CD14-positive monocyte (primary cell): ENCODE results near the gene CXorf65. TPM values are rescaled to one million over a fixed set of nuclear protein-coding genes. Genes with fewer than 3 reads are reported as not detected.

Experiments
- DNase-seq, 3 donors: peaks; one replicate each; pipeline ENCODE4 v3.0.0-alpha.2; 2011 to 2022
- H2AFZ ChIP-seq: 2 replicates; pipeline ENCODE4 v1.6.0; 2012; ENCODE audit warnings: mild to moderate bottlenecking, low read depth, low read length, inconsistent platforms; ENCODE audit not compliant: insufficient read depth, poor library complexity, severe bottlenecking
- H3K27ac ChIP-seq, 2 donors: 1 replicate in 1 of 2; 2 replicates in 1 of 2; pipeline ENCODE4 v1.5.1; 2012 to 2013; ENCODE audit warnings: low read length in 2 of 2, control low read depth in 1 of 2, inconsistent platforms in 1 of 2, low read depth in 1 of 2, mild to moderate bottlenecking in 1 of 2
- H3K27me3 ChIP-seq, 2 donors: one replicate each; pipeline versions ENCODE4 v1.6.0 to v1.6.1; 2011 to 2013; ENCODE audit warnings: low read length in 2 of 2; ENCODE audit not compliant: control insufficient read depth in 2 of 2, insufficient read depth in 2 of 2
- H3K36me3 ChIP-seq, 2 donors: replicated peaks in 1 of 2; 1 replicate in 1 of 2; 2 replicates in 1 of 2; pipeline versions ENCODE4 v1.5.1 to v1.6.1; 2012 to 2013; ENCODE audit warnings: low read length in 2 of 2, control low read depth in 1 of 2, inconsistent platforms in 1 of 2, mild to moderate bottlenecking in 1 of 2; ENCODE audit not compliant: insufficient read depth in 2 of 2, control insufficient read depth in 1 of 2
- H3K4me1 ChIP-seq, 2 donors: 1 replicate in 1 of 2; 2 replicates in 1 of 2; pipeline versions ENCODE4 v1.5.1 to v1.6.1; 2012 to 2013; ENCODE audit warnings: low read length in 2 of 2, control low read depth in 1 of 2, inconsistent platforms in 1 of 2, mild to moderate bottlenecking in 1 of 2, moderate library complexity in 1 of 2; ENCODE audit not compliant: insufficient read depth in 2 of 2, control insufficient read depth in 1 of 2
- H3K4me2 ChIP-seq: replicated peaks from 2 replicates; pipeline ENCODE3; 2012; ENCODE audit warnings: low read length, moderate library complexity, mild to moderate bottlenecking; ENCODE audit not compliant: poor library complexity, severe bottlenecking; ENCODE audit errors: extremely low read depth
- H3K4me3 ChIP-seq, 3 experiments: fragments of 200-600 bp in 1 of 3; sonication (generic) in 1 of 3; replicated peaks in 1 of 3; 1 replicate in 2 of 3; 2 replicates in 1 of 3; pipeline ENCODE4 v1.5.1; 2011 to 2013; ENCODE audit warnings: low read length in 3 of 3, mild to moderate bottlenecking in 3 of 3, control low read depth in 2 of 3, low read depth in 2 of 3, inconsistent platforms in 1 of 3, moderate library complexity in 1 of 3
- H3K79me2 ChIP-seq: 2 replicates; pipeline ENCODE4 v1.6.0; 2012; ENCODE audit warnings: mild to moderate bottlenecking, control low read depth, inconsistent platforms, low read length, moderate library complexity; ENCODE audit not compliant: insufficient read depth
- H3K9ac ChIP-seq: 2 replicates; pipeline ENCODE4 v1.6.0; 2017; ENCODE audit warnings: low read length, mild to moderate bottlenecking; ENCODE audit not compliant: insufficient read depth, poor library complexity, severe bottlenecking
- H3K9me3 ChIP-seq, 2 donors: replicated peaks in 1 of 2; 1 replicate in 1 of 2; 2 replicates in 1 of 2; pipeline versions ENCODE4 v1.5.1 to v1.6.1; 2012 to 2013; ENCODE audit warnings: low read length in 2 of 2, control low read depth in 1 of 2; ENCODE audit not compliant: control insufficient read depth in 1 of 2, insufficient read depth in 1 of 2
- H4K20me1 ChIP-seq: 2 replicates; pipeline ENCODE4 v1.6.0; 2012; ENCODE audit warnings: mild to moderate bottlenecking, low read length, control low read depth, moderate library complexity; ENCODE audit not compliant: insufficient read depth
- H3K27ac Mint-ChIP-seq, 7 donors: one replicate each; pipeline ENCODE4 v1.8.0; 2020; ENCODE audit warnings: mild to moderate bottlenecking in 7 of 7, mixed read lengths in 7 of 7, moderate library complexity in 6 of 7, inconsistent platforms in 2 of 7
- H3K27me3 Mint-ChIP-seq, 3 donors: one replicate each; pipeline ENCODE4 v1.8.0; 2021 to 2022; ENCODE audit warnings: low read depth in 3 of 3, mild to moderate bottlenecking in 3 of 3, mixed read lengths in 3 of 3, moderate library complexity in 3 of 3, inconsistent platforms in 1 of 3
- H3K36me3 Mint-ChIP-seq, 2 donors: one replicate each; pipeline ENCODE4 v1.8.0; 2020; ENCODE audit warnings: mixed read lengths in 2 of 2, inconsistent platforms in 1 of 2, mild to moderate bottlenecking in 1 of 2
- H3K4me1 Mint-ChIP-seq: one replicate; pipeline ENCODE4 v1.8.0; 2020; ENCODE audit warnings: mild to moderate bottlenecking, mixed read lengths
- H3K4me3 Mint-ChIP-seq, 2 donors: one replicate each; pipeline ENCODE4 v1.8.0; 2020; ENCODE audit warnings: mild to moderate bottlenecking in 2 of 2, mixed read lengths in 2 of 2, moderate library complexity in 1 of 2
- H3K9me3 Mint-ChIP-seq, 7 donors: one replicate each; pipeline ENCODE4 v1.8.0; 2020 to 2022; ENCODE audit warnings: mixed read lengths in 7 of 7, mild to moderate bottlenecking in 6 of 7, moderate library complexity in 6 of 7, inconsistent platforms in 2 of 7
- CTCF ChIP-seq: fragments of 200-600 bp; IDR thresholded peaks from one replicate; pipeline ENCODE4 v1.8.0; 2022; ENCODE audit warnings: antibody characterized with exemption, mild to moderate bottlenecking
- WGBS: methylation state at CpG from one replicate; pipeline ENCODE4 v1.1.5; 2013; ENCODE audit warnings: missing lambda C conversion rate; ENCODE audit not compliant: insufficient coverage; 5-methylcytosine and 5-hydroxymethylcytosine counted together
- intact Hi-C, 2 donors: fragments of 100-400 bp; cut with micrococcal nuclease; formaldehyde crosslinking; loops; one replicate each; pipeline versions ENCODE4 v1.15.0 to v1.15.1; 2023
- polyA plus RNA-seq, 3 donors: library from polyadenylated mRNA; depleted of rRNA in 1 of 3; unstranded in 2 of 3; stranded (reverse) in 1 of 3; fragments of 300-500 nt in 2 of 3; fragments of >200 nt in 1 of 3; fragmentation: Illumina TruSeq in 2 of 3; gene quantifications; 1 replicate in 2 of 3; 2 replicates in 1 of 3; pipeline ENCODE4 v1.2.3, GENCODE V29; 2012 to 2021

The CXorf65 gene
- polyA plus RNA-seq, 3 donors = 3.8 TPM; not detected in 2

GRCh38 chrX:71095033-71095432 lies 11.5 kb downstream of the CXorf65 start:
- WGBS = 100% methylated on average over 1 of the region's 6 CpGs
- Histone ChIP-seq H3K9ac (no peak overlapping the region), H3K4me1 (peaks cover 23 to 29% of the 10 kb centered on the region in 2 donors), H3K27ac (no peak overlapping the region), H3K9me3 (no peaks in the 10 kb centered on the region), H2AFZ (peak overlapping the region; percentile 81), H4K20me1 (no peaks in the 10 kb centered on the region), H3K4me2 (peak overlapping the region; percentile 80), H3K79me2 (no peaks in the 10 kb centered on the region), H3K36me3 (no peaks in the 10 kb centered on the region), H3K27me3 (no peaks in the 10 kb centered on the region), H3K4me3 (peak overlapping the region; percentile 53 to 85 (median 83))
- Mint-ChIP-seq H3K9me3 (peaks cover 0 to 6% (median 0%) of the 10 kb centered on the region in 7 donors), H3K27ac (peak overlapping the region in 2 of 7 donors; percentile 93 to 94), H3K4me3 (peak overlapping the region; percentile 92 to 98), H3K27me3 (peaks cover 0 to 18% (median 5%) of the 10 kb centered on the region in 3 donors), H3K36me3 (peaks cover 4 to 5% of the 10 kb centered on the region in 2 donors), H3K4me1 (peaks cover 20% of the 10 kb centered on the region)
- no peak for DNase-seq
- intact Hi-C loops = loop anchor here (5.0 to 10.0 kb wide), 2 partner anchors 80 to 87 kb away; no protein-coding TSS in a partner anchor
- no peak for TF ChIP-seq CTCF

GRCh38 chrX:71091263-71091662 lies 15.3 kb downstream of the CXorf65 start:
- Histone ChIP-seq H3K27me3 (no peaks in the 10 kb centered on the region), H3K36me3 (no peaks in the 10 kb centered on the region), H4K20me1 (no peaks in the 10 kb centered on the region), H3K27ac (no peak overlapping the region), H3K4me2 (no peak overlapping the region), H3K9ac (no peak overlapping the region), H3K4me1 (peaks cover 5 to 7% of the 10 kb centered on the region in 2 donors), H3K4me3 (no peak overlapping the region), H3K79me2 (no peaks in the 10 kb centered on the region), H2AFZ (no peak overlapping the region), H3K9me3 (no peaks in the 10 kb centered on the region)
- no peaks in the 10 kb centered on the region for H3K36me3 Mint-ChIP-seq
- no peak overlapping the region for H3K4me3 Mint-ChIP-seq
- peaks cover 0 to 8% (median 5%) of the 10 kb centered on the region in 3 donors for H3K27me3 Mint-ChIP-seq
- WGBS = no CpG with 5 or more reads among the region's 5 CpGs
- intact Hi-C loops = loop anchor here in 1 of 2 donors (10.0 kb wide), 1 partner anchor 84 kb away; no protein-coding TSS in a partner anchor
- DNase-seq = no peak
- H3K27ac Mint-ChIP-seq = no peak overlapping the region
- peaks cover 4% of the 10 kb centered on the region for H3K4me1 Mint-ChIP-seq
- peaks cover 0 to 4% (median 0%) of the 10 kb centered on the region in 7 donors for H3K9me3 Mint-ChIP-seq
- no peak for TF ChIP-seq CTCF
